ENCODE data around the gene GPR17. TPM values are rescaled to one million over a fixed set of nuclear protein-coding genes. Genes with fewer than 3 reads are reported as not detected.

Gene GPR17
- total RNA-seq, 1 donor from 2014 or later = 0.18 TPM

GRCh38 chr2:127671557-127672302 lies 25.8 kb downstream of the GPR17 start:
- peak overlapping the region; percentile 30 for H3K4me3 Mint-ChIP-seq (ENCODE audit: unreplicated experiment)
- H3K27me3 ChIP-seq (ENCODE audit: insufficient read depth, low read length) = peaks cover 3% of the 10 kb centered on the region
- DNase-seq (ENCODE audit: low read depth) = no peak
- peaks cover 6% of the 10 kb centered on the region for H3K36me3 Mint-ChIP-seq (ENCODE audit: low read depth, unreplicated experiment)
- H3K9me3 Mint-ChIP-seq (ENCODE audit: unreplicated experiment) = no peaks in the 10 kb centered on the region
- no peak overlapping the region for H3K4me2 ChIP-seq (ENCODE audit: low read length)
- no peaks in the 10 kb centered on the region for H3K9me3 ChIP-seq (ENCODE audit: insufficient read depth, low read depth, low read length)
- H3K9ac ChIP-seq (ENCODE audit: low read length) = no peak overlapping the region
- H3K27ac Mint-ChIP-seq (ENCODE audit: unreplicated experiment) = no peak overlapping the region
- no peak overlapping the region for H3K27ac ChIP-seq (ENCODE audit: low read depth, low read length)
- H3K79me2 ChIP-seq (ENCODE audit: insufficient read depth, low read length) = peaks cover 7% of the 10 kb centered on the region
- H3K4me1 ChIP-seq (ENCODE audit: insufficient read depth, low read length) = peaks cover 13% of the 10 kb centered on the region
- peaks cover 4% of the 10 kb centered on the region for H3K27me3 Mint-ChIP-seq (ENCODE audit: low read depth, unreplicated experiment)
- no peak overlapping the region for H3K4me3 ChIP-seq (ENCODE audit: insufficient read depth, low read depth, low read length)
- no peak overlapping the region for H2AFZ ChIP-seq (ENCODE audit: low read depth, low read length)
- no peaks in the 10 kb centered on the region for H3K36me3 ChIP-seq (ENCODE audit: insufficient read depth, low read length)
- H3K4me1 Mint-ChIP-seq (ENCODE audit: low read depth, unreplicated experiment) = peaks cover 20% of the 10 kb centered on the region
- TF ChIP-seq EZH2 (IDR thresholded peaks at IDR 0.05; ENCODE audit: insufficient read depth, low read length) (no peak), CTCF (IDR thresholded peaks at IDR 0.05; ENCODE audit: insufficient read depth, low read depth, low read length) (no peak)
- FAIRE-seq = no peak
- peaks cover 12% of the 10 kb centered on the region for H4K20me1 ChIP-seq (ENCODE audit: insufficient read depth, low read length)

GRCh38 chr2:127672341-127673224 lies 26.6 kb downstream of the GPR17 start:
- TF ChIP-seq CTCF (IDR thresholded peaks at IDR 0.05; ENCODE audit: insufficient read depth, low read depth, low read length) (no peak), EZH2 (IDR thresholded peaks at IDR 0.05; ENCODE audit: insufficient read depth, low read length) (no peak)
- no peak overlapping the region for H2AFZ ChIP-seq (ENCODE audit: low read depth, low read length)
- peaks cover 13% of the 10 kb centered on the region for H3K4me1 ChIP-seq (ENCODE audit: insufficient read depth, low read length)
- peaks cover 20% of the 10 kb centered on the region for H3K4me1 Mint-ChIP-seq (ENCODE audit: low read depth, unreplicated experiment)
- H3K9ac ChIP-seq (ENCODE audit: low read length) = no peak overlapping the region
- H3K79me2 ChIP-seq (ENCODE audit: insufficient read depth, low read length) = peaks cover 7% of the 10 kb centered on the region
- FAIRE-seq (no peak), DNase-seq (ENCODE audit: low read depth) (no peak)
- H4K20me1 ChIP-seq (ENCODE audit: insufficient read depth, low read length) = peaks cover 10% of the 10 kb centered on the region
- H3K36me3 Mint-ChIP-seq (ENCODE audit: low read depth, unreplicated experiment) = peaks cover 6% of the 10 kb centered on the region
- no peak overlapping the region for H3K4me3 ChIP-seq (ENCODE audit: insufficient read depth, low read depth, low read length)
- H3K9me3 Mint-ChIP-seq (ENCODE audit: unreplicated experiment) = no peaks in the 10 kb centered on the region
- no peaks in the 10 kb centered on the region for H3K36me3 ChIP-seq (ENCODE audit: insufficient read depth, low read length)
- H3K27me3 Mint-ChIP-seq (ENCODE audit: low read depth, unreplicated experiment) = peaks cover 12% of the 10 kb centered on the region
- peaks cover 4% of the 10 kb centered on the region for H3K27me3 ChIP-seq (ENCODE audit: insufficient read depth, low read length)
- no peak overlapping the region for H3K27ac Mint-ChIP-seq (ENCODE audit: unreplicated experiment)
- H3K4me2 ChIP-seq (ENCODE audit: low read length) = no peak overlapping the region
- no peak overlapping the region for H3K27ac ChIP-seq (ENCODE audit: low read depth, low read length)
- H3K9me3 ChIP-seq (ENCODE audit: insufficient read depth, low read depth, low read length) = no peaks in the 10 kb centered on the region
- peak overlapping the region; percentile 91 for H3K4me3 Mint-ChIP-seq (ENCODE audit: unreplicated experiment)

All from astrocyte (in vitro differentiated cells and primary cell).